GM12865 (cell line): ENCODE data around the gene KRT20.

Experiments used
- DNase-seq: peaks from one replicate; pipeline ENCODE4 v3.0.0; 2010; ENCODE audit warnings: low read depth
- H3K4me3 ChIP-seq: 2 replicates; pipeline ENCODE4 v1.5.1; 2011; ENCODE audit warnings: mild to moderate bottlenecking, low read depth, low read length, control low read depth
- TF ChIP-seq, protein P1 (sequence below): IDR thresholded peaks from 2 replicates; pipeline ENCODE4 v1.5.1; 2011; ENCODE audit warnings: low read length, control low read depth, low read depth, inconsistent platforms; ENCODE audit not compliant: insufficient read depth; ENCODE audit errors: missing control alignments

KRT20 gene

DNA sequence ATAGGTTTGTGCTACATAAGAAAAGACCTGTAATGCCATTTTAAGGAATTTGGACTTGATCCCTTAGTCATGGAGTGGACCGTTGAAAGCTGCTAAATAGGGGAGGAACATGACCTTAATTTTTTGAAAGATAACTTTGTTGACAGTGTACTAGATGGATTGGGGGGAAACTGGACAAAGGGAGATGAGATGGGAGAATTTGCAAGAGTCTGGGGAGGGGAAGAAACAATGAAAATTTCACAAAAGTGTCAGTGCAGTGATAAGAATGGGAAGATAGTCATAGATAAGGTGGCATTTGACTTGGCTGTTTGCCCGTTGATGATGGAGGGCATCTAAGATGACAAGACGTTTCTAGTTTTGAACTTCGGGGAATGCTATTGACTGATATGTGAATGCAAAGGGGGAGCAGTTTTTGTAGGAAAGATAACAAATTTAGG lies 40.4 kb downstream of the KRT20 start:
- TF ChIP-seq, protein P1, sequence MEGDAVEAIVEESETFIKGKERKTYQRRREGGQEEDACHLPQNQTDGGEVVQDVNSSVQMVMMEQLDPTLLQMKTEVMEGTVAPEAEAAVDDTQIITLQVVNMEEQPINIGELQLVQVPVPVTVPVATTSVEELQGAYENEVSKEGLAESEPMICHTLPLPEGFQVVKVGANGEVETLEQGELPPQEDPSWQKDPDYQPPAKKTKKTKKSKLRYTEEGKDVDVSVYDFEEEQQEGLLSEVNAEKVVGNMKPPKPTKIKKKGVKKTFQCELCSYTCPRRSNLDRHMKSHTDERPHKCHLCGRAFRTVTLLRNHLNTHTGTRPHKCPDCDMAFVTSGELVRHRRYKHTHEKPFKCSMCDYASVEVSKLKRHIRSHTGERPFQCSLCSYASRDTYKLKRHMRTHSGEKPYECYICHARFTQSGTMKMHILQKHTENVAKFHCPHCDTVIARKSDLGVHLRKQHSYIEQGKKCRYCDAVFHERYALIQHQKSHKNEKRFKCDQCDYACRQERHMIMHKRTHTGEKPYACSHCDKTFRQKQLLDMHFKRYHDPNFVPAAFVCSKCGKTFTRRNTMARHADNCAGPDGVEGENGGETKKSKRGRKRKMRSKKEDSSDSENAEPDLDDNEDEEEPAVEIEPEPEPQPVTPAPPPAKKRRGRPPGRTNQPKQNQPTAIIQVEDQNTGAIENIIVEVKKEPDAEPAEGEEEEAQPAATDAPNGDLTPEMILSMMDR = no peak
- no peak for DNase-seq
- H3K4me3 ChIP-seq = no peak overlapping the region

DNA sequence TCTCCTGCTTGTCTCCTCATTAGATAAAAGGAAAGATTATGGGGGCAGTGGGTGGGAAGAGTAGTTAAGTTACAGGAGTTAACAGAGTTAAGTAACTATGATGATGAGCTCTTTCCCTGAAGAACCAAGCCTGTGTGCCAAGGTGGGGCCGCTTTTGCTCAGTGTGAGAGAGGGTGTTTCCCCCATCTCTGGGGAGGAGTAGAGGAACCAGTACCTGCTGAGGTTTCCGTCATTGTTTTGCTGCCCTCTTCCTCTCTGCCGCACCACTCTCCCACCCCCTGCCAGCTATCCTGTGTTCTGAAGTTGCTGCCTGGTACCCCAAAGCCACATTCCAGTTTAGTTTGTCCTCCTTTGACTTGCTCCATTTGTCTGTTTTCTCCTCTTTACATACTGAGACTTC lies 41.8 kb downstream of the KRT20 start:
- DNase-seq = no peak
- no peak overlapping the region for H3K4me3 ChIP-seq
- TF ChIP-seq, protein P1 = no peak

DNA sequence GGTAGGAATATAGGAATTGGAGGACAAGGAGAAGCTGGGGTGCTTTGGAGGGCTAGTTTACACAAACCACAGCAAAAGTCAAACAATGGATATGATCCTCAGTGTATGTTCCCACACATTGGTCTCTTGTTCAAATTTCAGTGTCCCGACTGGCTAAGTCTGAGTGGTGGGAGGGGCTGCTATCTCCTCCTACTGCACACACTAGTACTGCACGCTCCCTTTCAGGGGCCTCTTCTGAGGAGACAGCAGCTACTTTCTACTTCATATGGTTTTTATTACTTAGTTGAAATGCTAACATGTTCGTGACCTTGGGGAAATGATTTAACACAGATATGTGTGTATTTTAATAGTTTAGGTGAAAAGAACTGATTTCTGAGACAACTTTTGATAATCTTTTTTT lies 43.8 kb downstream of the KRT20 start:
- TF ChIP-seq, protein P1 = no peak
- no peak overlapping the region for H3K4me3 ChIP-seq
- no peak for DNase-seq

DNA sequence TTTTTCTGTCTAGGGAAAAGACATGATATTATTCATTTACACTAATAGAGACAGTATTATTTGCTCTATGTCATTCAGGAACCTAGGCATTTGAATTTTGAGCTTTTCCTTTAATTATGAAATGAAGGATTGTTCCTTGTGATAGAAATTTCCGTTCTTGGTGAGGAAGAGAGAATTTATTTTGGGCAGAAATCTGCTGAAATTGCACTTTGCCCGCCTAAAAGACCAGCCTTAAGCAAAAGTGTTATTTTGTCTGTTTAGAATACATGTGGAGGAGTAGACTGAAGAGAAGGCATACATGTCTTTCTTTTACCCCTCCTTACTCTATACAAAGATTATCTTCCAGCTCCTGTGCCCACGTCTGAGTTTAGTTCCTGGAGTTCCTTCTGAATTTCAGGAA lies 45.8 kb downstream of the KRT20 start:
- TF ChIP-seq, protein P1 = no peak
- DNase-seq = no peak
- no peak overlapping the region for H3K4me3 ChIP-seq

DNA sequence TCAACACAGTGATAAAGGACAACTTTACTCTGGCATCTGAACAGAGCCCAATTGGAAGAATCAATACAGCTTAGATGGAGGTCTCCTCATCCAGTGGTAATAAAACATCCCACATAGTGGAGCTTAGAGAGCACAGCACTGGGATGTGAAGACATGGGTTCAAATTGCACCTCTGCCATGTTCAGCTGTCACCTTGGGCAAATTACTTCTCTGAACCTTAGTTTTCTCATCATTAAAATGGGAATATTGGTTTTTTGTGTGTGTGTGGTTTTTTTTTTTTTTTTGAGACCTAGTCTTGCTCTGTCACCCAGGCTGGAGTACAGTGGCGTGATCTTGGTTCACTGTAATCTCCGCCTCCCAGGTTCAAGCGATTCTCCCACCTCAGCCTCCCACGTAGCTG lies 49.0 kb downstream of the KRT20 start:
- TF ChIP-seq, protein P1 = no peak
- no peak for DNase-seq
- H3K4me3 ChIP-seq = no peak overlapping the region

DNA sequence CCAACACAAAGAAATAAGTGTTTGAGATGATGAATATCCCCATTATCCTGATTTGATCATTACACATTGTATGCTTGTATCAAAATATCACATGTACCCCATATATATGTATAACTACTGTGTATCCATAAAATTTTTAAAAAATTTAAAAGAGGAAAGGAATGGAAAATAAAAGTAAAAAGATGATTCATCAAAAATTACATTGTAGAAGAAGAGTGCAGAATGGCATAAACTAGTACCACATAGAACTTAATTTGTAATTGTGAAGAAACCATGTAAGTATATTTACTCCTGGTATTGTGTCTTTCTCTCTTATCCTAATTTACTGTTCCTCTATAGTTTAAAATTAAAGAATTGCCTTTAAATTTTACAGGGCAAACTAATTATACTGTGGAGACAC lies 51.2 kb downstream of the KRT20 start:
- TF ChIP-seq, protein P1 = no peak

DNA sequence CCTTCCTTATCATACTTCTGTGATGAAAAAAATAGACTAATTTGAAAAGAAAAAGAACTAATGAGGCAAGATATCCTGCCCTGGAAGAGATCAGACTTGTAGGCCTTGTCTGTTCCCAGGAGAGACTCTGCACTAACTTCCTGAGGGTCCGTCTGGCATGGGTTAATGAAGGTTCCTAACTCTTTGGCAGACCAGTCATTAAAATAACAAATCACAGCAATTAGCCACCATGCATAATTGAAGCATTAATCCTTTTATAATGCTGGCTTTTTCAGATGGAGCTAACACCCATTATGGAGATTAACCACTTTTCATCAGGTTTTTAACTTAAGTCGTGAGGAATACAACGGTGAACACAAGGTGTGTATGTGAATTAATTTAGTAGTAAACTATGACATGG lies 52.2 kb downstream of the KRT20 start:
- H3K4me3 ChIP-seq = no peak overlapping the region
- DNase-seq = no peak
- TF ChIP-seq, protein P1 = no peak

More for the DNA sequence above, 51.2 kb downstream of the KRT20 start:
- H3K4me3 ChIP-seq = no peak overlapping the region
- DNase-seq = no peak
